NCI-H2227 (cell line): ENCODE measurements around the gene YWHAB.
"Not testable (repeated sequence)": the region's sequence is repeated elsewhere in the genome, so short reads cannot be mapped to it uniquely, and the experiment has no call there.

Experiments
- DNase-seq: peaks from one replicate; lab custom pipeline; 2025; ENCODE audit not compliant: unreplicated experiment; lab: John Stamatoyannopoulos, UW

The YWHAB gene

GRCh38 chr20:44866703-44867335, 18.7 kb upstream of the YWHAB start:
- DNase-seq: no peak

- DNase-seq: no peak
Observed at GRCh38 chr20:44869471-44869870, 16.0 kb upstream of the YWHAB start.

GRCh38 chr20:44882360-44882759, 3.1 kb upstream of the YWHAB start:
- not testable (repeated sequence) for DNase-seq

GRCh38 chr20:44883214-44883902, 2.1 kb upstream of the YWHAB start:
- DNase-seq: no peak

GRCh38 chr20:44884907-44885391, 556 bp upstream of the YWHAB start:
- DNase-seq: no peak

- DNase-seq: peak; percentile 47
Observed at GRCh38 chr20:44886266-44886651, 754 bp downstream of the YWHAB start.

GRCh38 chr20:44886828-44887227, 1.3 kb downstream of the YWHAB start:
- no peak for DNase-seq

GRCh38 chr20:44887466-44887865, 2.0 kb downstream of the YWHAB start:
- no peak for DNase-seq

- peak; percentile 18 for DNase-seq
Observed at GRCh38 chr20:44888226-44889103, 3.0 kb downstream of the YWHAB start.

GRCh38 chr20:44891826-44892225, 6.3 kb downstream of the YWHAB start:
- no peak for DNase-seq

GRCh38 chr20:44894959-44895358, 9.5 kb downstream of the YWHAB start:
- DNase-seq: no peak

- no peak for DNase-seq
Observed at GRCh38 chr20:44896583-44896982, 11.1 kb downstream of the YWHAB start.

- no peak for DNase-seq
Observed at GRCh38 chr20:44897133-44897532, 11.6 kb downstream of the YWHAB start.

- DNase-seq: no peak
Observed at GRCh38 chr20:44900231-44900854, 14.8 kb downstream of the YWHAB start.

- DNase-seq: no peak
Observed at GRCh38 chr20:44901974-44902373, 16.5 kb downstream of the YWHAB start.

GRCh38 chr20:44904377-44904776, 18.9 kb downstream of the YWHAB start:
- no peak for DNase-seq

- DNase-seq: no peak
Observed at GRCh38 chr20:44908987-44909871, 23.7 kb downstream of the YWHAB start.

GRCh38 chr20:44909872-44910689, 24.6 kb downstream of the YWHAB start, which contains the start of gene PABPC1L:
PABPC1L (plus strand) TSS chr20:44910060; CDS start chr20:44910144, 84 bp downstream.
- peak; percentile 86 for DNase-seq

GRCh38 chr20:44910690-44911262, 25.3 kb downstream of the YWHAB start:
- DNase-seq: peak; percentile 30
